Sigmoid colon (tissue), 7 donors: Measurements from ENCODE around the gene PCDH15. TPM values are rescaled to one million over a fixed set of nuclear protein-coding genes. Genes with fewer than 3 reads are reported as not detected.

Experiments used
- DNase-seq: peaks from one replicate; pipeline ENCODE4 v3.0.0-alpha.2; 2019
- H3K27ac ChIP-seq, 4 donors: fragments of 200-600 bp; sonication (generic); one replicate each; pipeline ENCODE4 v1.5.1; 2016 to 2019; ENCODE audit warnings: mild to moderate bottlenecking in 1 of 4
- H3K27me3 ChIP-seq, 3 donors: fragments of 200-600 bp; sonication (generic); one replicate each; pipeline ENCODE4 v1.5.1; 2019; ENCODE audit warnings: mild to moderate bottlenecking in 1 of 3
- H3K36me3 ChIP-seq, 4 donors: fragments of 200-600 bp; sonication (generic); one replicate each; pipeline ENCODE4 v1.5.1; 2016 to 2019
- H3K4me1 ChIP-seq, 4 donors: fragments of 200-600 bp; sonication (generic); one replicate each; pipeline ENCODE4 v1.5.1; 2017 to 2019
- H3K4me3 ChIP-seq, 4 donors: fragments of 200-600 bp; sonication (generic); one replicate each; pipeline ENCODE4 v1.5.1; 2017 to 2019; ENCODE audit warnings: mild to moderate bottlenecking in 2 of 4, moderate library complexity in 1 of 4
- H3K9me3 ChIP-seq, 4 donors: fragments of 200-600 bp in 3 of 4; sonication (generic) in 3 of 4; one replicate each; pipeline versions ENCODE4 v1.5.1 to v1.6.1; 2013 to 2019
- EP300 ChIP-seq, 4 donors: sonication (generic); formaldehyde crosslinking; IDR thresholded peaks; one replicate each; pipeline ENCODE4 v1.6.1; 2017; ENCODE audit warnings: antibody characterized with exemption in 4 of 4
- POLR2A ChIP-seq, 2 donors: fragments of 450-650 bp; IDR thresholded peaks; one replicate each; pipeline ENCODE4 v1.6.1; 2016; ENCODE audit warnings: antibody characterized with exemption in 2 of 2, mild to moderate bottlenecking in 2 of 2, moderate library complexity in 2 of 2
- POLR2AphosphoS5 ChIP-seq, 4 donors: sonication (generic); formaldehyde crosslinking; IDR thresholded peaks; one replicate each; pipeline ENCODE4 v1.6.1; 2017; ENCODE audit warnings: antibody characterized with exemption in 4 of 4
- WGBS, 2 donors: extraction: QIAGEN DNeasy Blood & Tissue Kit; methylation state at CpG; one replicate each; pipeline ENCODE4 v1.1.7; 2013; 5-methylcytosine and 5-hydroxymethylcytosine counted together
- intact Hi-C: fragments of 100-400 bp; cut with DNase I; formaldehyde crosslinking; loops from one replicate; pipeline ENCODE4 v1.15.1; 2023
- polyA plus RNA-seq, 3 donors: library from polyadenylated mRNA; stranded (reverse); fragments of 200-250 nt; gene quantifications; one replicate each; pipeline ENCODE4 v1.2.3, GENCODE V29; 2013
- total RNA-seq, 4 donors: library from RNA; depleted of rRNA; stranded (reverse); fragments of >200 nt; gene quantifications; one replicate each; pipeline ENCODE4 v1.1.0, GENCODE V29; 2016
- TF ChIP-seq, protein P1 (sequence below), 4 experiments: fragments of 450-650 bp in 3 of 4; fragments of 200-600 bp in 1 of 4; IDR thresholded peaks; one replicate each; pipeline ENCODE4 v1.5.1; 2016 to 2019; ENCODE audit warnings: antibody characterized with exemption in 4 of 4, mild to moderate bottlenecking in 3 of 4, moderate library complexity in 2 of 4
- donor health status: healthy with polysubstance abuse.
- donor health status: Bipolar disorder and iron deficiency.
- donor health status: healthy.

The PCDH15 gene
- total and polyA plus RNA-seq, 7 donors: 0.14 to 0.71 (median 0.16) TPM; not detected in 2

DNA sequence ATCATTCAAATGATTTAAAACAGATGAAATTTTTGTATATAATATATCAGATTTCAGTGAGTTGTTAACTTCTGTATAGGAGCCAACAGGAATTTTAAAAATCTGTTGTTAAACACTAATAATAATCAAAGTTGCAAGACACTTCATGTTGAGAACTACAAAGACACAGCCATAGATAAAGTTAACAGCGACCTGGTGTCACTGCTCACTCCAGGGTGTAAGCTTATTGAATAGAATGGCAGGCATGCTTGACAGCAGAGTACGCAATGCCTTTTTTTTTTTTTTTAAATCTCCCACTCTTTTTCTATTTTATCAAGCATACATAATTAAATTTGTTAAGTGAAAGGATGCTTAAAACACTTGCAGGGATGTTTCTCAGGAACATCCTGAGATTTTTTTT is 32.0 kb downstream of the PCDH15 start:
- no peak overlapping the region for H3K4me3 ChIP-seq
- 56 to 67% methylated on average over 2 of the region's 2 CpGs for WGBS, 2 donors

DNA sequence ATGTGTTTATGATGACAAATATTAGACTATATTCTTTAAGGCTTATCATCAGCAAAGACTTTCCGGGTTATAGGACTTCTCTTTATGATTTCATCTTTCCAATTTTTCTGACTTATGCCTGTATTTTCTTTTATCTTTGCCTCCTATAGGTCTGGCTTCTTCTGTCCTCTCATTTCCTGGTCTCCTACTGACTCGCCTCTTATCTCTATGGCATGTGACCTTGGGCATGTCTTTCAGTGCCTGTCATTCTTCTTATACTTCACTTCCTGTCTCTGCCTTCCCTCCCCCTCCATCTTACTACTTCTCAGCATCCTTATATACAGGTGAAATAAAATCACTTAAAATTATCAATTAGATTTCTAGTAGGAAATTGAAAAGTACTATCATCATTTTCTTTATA is 42.2 kb downstream of the PCDH15 start:
- H3K27me3 ChIP-seq: no peaks in the 10 kb centered on the region
- TF ChIP-seq POLR2A (IDR thresholded peaks at IDR 0.05): no peak
- TF ChIP-seq, protein P1, sequence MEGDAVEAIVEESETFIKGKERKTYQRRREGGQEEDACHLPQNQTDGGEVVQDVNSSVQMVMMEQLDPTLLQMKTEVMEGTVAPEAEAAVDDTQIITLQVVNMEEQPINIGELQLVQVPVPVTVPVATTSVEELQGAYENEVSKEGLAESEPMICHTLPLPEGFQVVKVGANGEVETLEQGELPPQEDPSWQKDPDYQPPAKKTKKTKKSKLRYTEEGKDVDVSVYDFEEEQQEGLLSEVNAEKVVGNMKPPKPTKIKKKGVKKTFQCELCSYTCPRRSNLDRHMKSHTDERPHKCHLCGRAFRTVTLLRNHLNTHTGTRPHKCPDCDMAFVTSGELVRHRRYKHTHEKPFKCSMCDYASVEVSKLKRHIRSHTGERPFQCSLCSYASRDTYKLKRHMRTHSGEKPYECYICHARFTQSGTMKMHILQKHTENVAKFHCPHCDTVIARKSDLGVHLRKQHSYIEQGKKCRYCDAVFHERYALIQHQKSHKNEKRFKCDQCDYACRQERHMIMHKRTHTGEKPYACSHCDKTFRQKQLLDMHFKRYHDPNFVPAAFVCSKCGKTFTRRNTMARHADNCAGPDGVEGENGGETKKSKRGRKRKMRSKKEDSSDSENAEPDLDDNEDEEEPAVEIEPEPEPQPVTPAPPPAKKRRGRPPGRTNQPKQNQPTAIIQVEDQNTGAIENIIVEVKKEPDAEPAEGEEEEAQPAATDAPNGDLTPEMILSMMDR (IDR thresholded peaks at IDR 0.05): no peak
- TF ChIP-seq POLR2AphosphoS5 (IDR thresholded peaks at IDR 0.05): no peak
- TF ChIP-seq EP300 (IDR thresholded peaks at IDR 0.05): no peak
- intact Hi-C loops: no loop called here
- DNase-seq: no peak
- no peak overlapping the region for H3K4me3 ChIP-seq
- no peaks in the 10 kb centered on the region for H3K9me3 ChIP-seq
- H3K36me3 ChIP-seq: no peaks in the 10 kb centered on the region
- no peak overlapping the region for H3K27ac ChIP-seq
- WGBS, 2 donors: 20 to 43% methylated on average over 2 of the region's 2 CpGs
- H3K4me1 ChIP-seq: no peaks in the 10 kb centered on the region

More for the DNA sequence above, 32.0 kb downstream of the PCDH15 start:
- DNase-seq: no peak
- Histone ChIP-seq H3K36me3 (no peaks in the 10 kb centered on the region), H3K9me3 (no peaks in the 10 kb centered on the region), H3K27ac (no peak overlapping the region), H3K4me1 (no peaks in the 10 kb centered on the region), H3K27me3 (no peaks in the 10 kb centered on the region)
- TF ChIP-seq EP300 (IDR thresholded peaks at IDR 0.05) (no peak), POLR2A (IDR thresholded peaks at IDR 0.05) (no peak), POLR2AphosphoS5 (IDR thresholded peaks at IDR 0.05) (no peak)
- TF ChIP-seq, protein P1 (IDR thresholded peaks at IDR 0.05): no peak
- intact Hi-C loops: no loop called here

DNA sequence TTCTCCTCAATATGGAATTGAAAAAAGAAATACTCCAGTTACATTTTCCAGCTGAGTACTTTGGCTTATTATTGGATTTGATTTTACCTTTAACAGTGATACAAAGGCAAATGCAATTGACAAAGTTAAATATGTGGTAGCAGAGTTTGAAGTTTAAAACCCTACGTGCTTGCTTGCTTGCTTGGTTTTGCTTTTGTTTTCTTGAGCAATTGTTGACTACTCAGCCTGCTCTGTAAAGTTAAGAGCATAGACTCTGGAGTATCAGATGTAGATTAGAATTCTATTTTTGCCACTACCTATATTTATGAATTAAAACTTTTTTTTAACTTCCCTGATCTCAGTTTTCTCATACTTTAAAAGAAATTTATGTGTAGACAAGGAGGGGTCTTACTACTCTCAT is 51.4 kb downstream of the PCDH15 start:
- intact Hi-C loops: no loop called here
- Histone ChIP-seq H3K36me3 (no peaks in the 10 kb centered on the region), H3K4me1 (no peaks in the 10 kb centered on the region), H3K9me3 (no peaks in the 10 kb centered on the region), H3K27ac (no peak overlapping the region), H3K27me3 (no peaks in the 10 kb centered on the region), H3K4me3 (no peak overlapping the region)
- DNase-seq: no peak
- TF ChIP-seq POLR2AphosphoS5 (IDR thresholded peaks at IDR 0.05): no peak
- TF ChIP-seq, protein P1 (IDR thresholded peaks at IDR 0.05): no peak
- TF ChIP-seq EP300 (IDR thresholded peaks at IDR 0.05): no peak
- TF ChIP-seq POLR2A (IDR thresholded peaks at IDR 0.05): no peak
- WGBS, 2 donors: 44 to 71% methylated on average over 1 of the region's 1 CpG

DNA sequence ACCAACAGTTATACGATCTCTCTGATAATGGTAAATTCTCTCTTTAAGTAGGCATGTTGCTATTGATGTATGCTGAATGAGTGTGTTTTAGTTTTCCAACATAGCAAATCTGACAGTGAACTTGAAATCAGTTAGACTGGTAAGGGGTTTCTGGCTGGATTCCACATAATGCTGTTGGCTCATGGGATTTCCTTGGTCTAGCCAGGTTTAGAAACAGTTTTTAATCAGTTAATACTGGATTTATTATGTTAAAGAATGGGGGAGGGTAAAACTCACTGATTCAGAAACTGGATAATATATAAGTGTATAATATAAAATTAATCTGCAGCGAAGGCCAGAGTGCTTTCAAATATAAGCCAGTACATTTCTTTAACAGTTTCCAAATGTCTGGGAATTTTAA is 55.6 kb downstream of the PCDH15 start:
- H3K27me3 ChIP-seq: no peaks in the 10 kb centered on the region
- no peak overlapping the region for H3K4me3 ChIP-seq
- H3K4me1 ChIP-seq: no peaks in the 10 kb centered on the region
- intact Hi-C loops: no loop called here
- H3K36me3 ChIP-seq: no peaks in the 10 kb centered on the region
- WGBS, 2 donors: 61 to 72% methylated on average over 2 of the region's 2 CpGs
- TF ChIP-seq POLR2A (IDR thresholded peaks at IDR 0.05) (no peak), POLR2AphosphoS5 (IDR thresholded peaks at IDR 0.05) (no peak)
- H3K27ac ChIP-seq: no peak overlapping the region
- no peak for DNase-seq
- no peaks in the 10 kb centered on the region for H3K9me3 ChIP-seq

DNA sequence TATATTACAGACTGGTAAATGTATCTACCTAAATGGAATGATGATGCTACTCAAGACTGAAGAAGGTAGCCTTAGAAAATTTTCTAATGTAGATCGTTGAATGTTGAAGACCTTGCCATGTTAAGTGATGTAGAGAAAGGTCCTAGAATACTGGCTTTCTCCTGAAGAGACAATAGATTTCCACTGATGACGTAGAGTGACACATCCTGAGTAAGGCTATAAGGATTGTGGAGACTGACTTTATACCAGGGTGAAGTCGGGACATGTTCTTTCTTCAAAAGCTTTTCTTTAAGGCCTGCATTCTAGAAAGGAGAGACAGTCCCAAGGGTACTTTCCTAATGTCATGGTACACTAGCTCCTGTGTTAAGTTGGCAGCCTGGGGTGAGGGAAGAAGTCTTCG is 58.6 kb downstream of the PCDH15 start:
- no peak overlapping the region for H3K4me3 ChIP-seq
- no peak for DNase-seq
- intact Hi-C loops: no loop called here
- H3K4me1 ChIP-seq: no peaks in the 10 kb centered on the region
- WGBS, 2 donors: 84 to 90% methylated on average over 4 of the region's 4 CpGs
- H3K36me3 ChIP-seq: no peaks in the 10 kb centered on the region
- no peaks in the 10 kb centered on the region for H3K27me3 ChIP-seq
- TF ChIP-seq POLR2A (IDR thresholded peaks at IDR 0.05) (no peak), POLR2AphosphoS5 (IDR thresholded peaks at IDR 0.05) (no peak), EP300 (IDR thresholded peaks at IDR 0.05) (no peak)
- TF ChIP-seq, protein P1 (IDR thresholded peaks at IDR 0.05): no peak
- H3K27ac ChIP-seq: no peak overlapping the region
- H3K9me3 ChIP-seq: no peaks in the 10 kb centered on the region
